ENCODE results near the gene SLC25A51. TPM values are rescaled to one million over a fixed set of nuclear protein-coding genes. Genes with fewer than 3 reads are reported as not detected.
"Not testable (repeated sequence)": the region's sequence is repeated elsewhere in the genome, so short reads cannot be mapped to it uniquely, and the experiment has no call there.

The SLC25A51 gene
- total RNA-seq, 3 donors from 2014 or later (not counting 1 experiment from before 2014, with no cell fraction given) = 22.2 to 35.4 (median 33.7) TPM

GRCh38 chr9:37897665-37898064, 6.3 kb downstream of the SLC25A51 start:
- Mint-ChIP-seq H3K4me1 (peaks cover 1 to 6% of the 10 kb centered on the region in 2 donors), H3K27me3 (ENCODE audit: low read depth in 2 of 2) (no peaks in the 10 kb centered on the region), H3K27ac (no peak overlapping the region), H3K36me3 (peaks cover 8% of the 10 kb centered on the region), H3K9me3 (no peaks in the 10 kb centered on the region), H3K4me3 (no peak overlapping the region)
- Histone ChIP-seq H3K9me3 (ENCODE audit: control insufficient read depth, insufficient read depth, low read length) (no peaks in the 10 kb centered on the region), H3K27ac (ENCODE audit: low read length) (no peak overlapping the region), H3K36me3 (ENCODE audit: control insufficient read depth, insufficient read depth, low read length) (peaks cover 38% of the 10 kb centered on the region), H3K27me3 (ENCODE audit: control insufficient read depth, insufficient read depth, low read length) (no peaks in the 10 kb centered on the region), H3K4me3 (ENCODE audit: low read length) (no peak overlapping the region), H3K4me1 (ENCODE audit: control insufficient read depth, insufficient read depth, low read length) (no peaks in the 10 kb centered on the region)
- no peak for TF ChIP-seq CTCF (IDR thresholded peaks at IDR 0.05)
- no peak for ATAC-seq
- intact Hi-C loops (cut with micrococcal nuclease) = no loop called here
- DNase-seq = no peak
- WGBS (ENCODE audit: insufficient coverage) = 70% methylated on average over 2 of the region's 2 CpGs

- no peak overlapping the region for H3K27ac ChIP-seq (ENCODE audit: low read length)
- Mint-ChIP-seq H3K4me3 (no peak overlapping the region), H3K9me3 (no peaks in the 10 kb centered on the region), H3K27ac (no peak overlapping the region), H3K4me1 (peaks cover 6 to 11% of the 10 kb centered on the region in 2 donors), H3K36me3 (peaks cover 14% of the 10 kb centered on the region), H3K27me3 (ENCODE audit: low read depth in 2 of 2) (no peaks in the 10 kb centered on the region)
- TF ChIP-seq CTCF (IDR thresholded peaks at IDR 0.05) = no peak
- 93% methylated on average over 7 of the region's 8 CpGs for WGBS (ENCODE audit: insufficient coverage)
- H3K36me3 ChIP-seq (ENCODE audit: control insufficient read depth, insufficient read depth, low read length) = peaks cover 27% of the 10 kb centered on the region
- no peak for ATAC-seq
- H3K27me3 ChIP-seq (ENCODE audit: control insufficient read depth, insufficient read depth, low read length) = no peaks in the 10 kb centered on the region
- H3K9me3 ChIP-seq (ENCODE audit: control insufficient read depth, insufficient read depth, low read length) = no peaks in the 10 kb centered on the region
- no peak for DNase-seq
- intact Hi-C loops (cut with micrococcal nuclease) = no loop called here
- H3K4me3 ChIP-seq (ENCODE audit: low read length) = no peak overlapping the region
- no peaks in the 10 kb centered on the region for H3K4me1 ChIP-seq (ENCODE audit: control insufficient read depth, insufficient read depth, low read length)
These were observed 11.9 kb downstream of the SLC25A51 start for GRCh38 chr9:37892063-37892462.

GRCh38 chr9:37891042-37891441, 12.9 kb downstream of the SLC25A51 start:
- H3K36me3 Mint-ChIP-seq = peaks cover 14% of the 10 kb centered on the region
- H3K36me3 ChIP-seq (ENCODE audit: control insufficient read depth, insufficient read depth, low read length) = peaks cover 22% of the 10 kb centered on the region
- intact Hi-C loops (cut with micrococcal nuclease); H3K27ac Mint-ChIP-seq; ATAC-seq; H3K4me1 ChIP-seq (ENCODE audit: control insufficient read depth, insufficient read depth, low read length); DNase-seq; H3K27ac ChIP-seq (ENCODE audit: low read length); H3K9me3 ChIP-seq (ENCODE audit: control insufficient read depth, insufficient read depth, low read length); H3K4me3 Mint-ChIP-seq; H3K27me3 Mint-ChIP-seq (ENCODE audit: low read depth in 2 of 2); H3K4me3 ChIP-seq (ENCODE audit: low read length); H3K9me3 Mint-ChIP-seq; H3K27me3 ChIP-seq (ENCODE audit: control insufficient read depth, insufficient read depth, low read length): not testable (repeated sequence)
- WGBS (ENCODE audit: insufficient coverage) = 99% methylated on average over 11 of the region's 17 CpGs
- H3K4me1 Mint-ChIP-seq = peaks cover 6 to 11% of the 10 kb centered on the region in 2 donors

- DNase-seq (no peak), ATAC-seq (no peak)
- Histone ChIP-seq H3K27ac (ENCODE audit: low read length) (no peak overlapping the region), H3K9me3 (ENCODE audit: control insufficient read depth, insufficient read depth, low read length) (no peaks in the 10 kb centered on the region), H3K4me1 (ENCODE audit: control insufficient read depth, insufficient read depth, low read length) (no peaks in the 10 kb centered on the region), H3K27me3 (ENCODE audit: control insufficient read depth, insufficient read depth, low read length) (no peaks in the 10 kb centered on the region), H3K36me3 (ENCODE audit: control insufficient read depth, insufficient read depth, low read length) (peaks cover 18% of the 10 kb centered on the region), H3K4me3 (ENCODE audit: low read length) (no peak overlapping the region)
- Mint-ChIP-seq H3K9me3 (no peaks in the 10 kb centered on the region), H3K4me3 (no peak overlapping the region), H3K4me1 (peaks cover 6 to 11% of the 10 kb centered on the region in 2 donors), H3K36me3 (peaks cover 14% of the 10 kb centered on the region), H3K27me3 (ENCODE audit: low read depth in 2 of 2) (no peaks in the 10 kb centered on the region), H3K27ac (peak overlapping the region in 1 of 2 donors; percentile 20)
- intact Hi-C loops (cut with micrococcal nuclease) = no loop called here
- no peak for TF ChIP-seq CTCF (IDR thresholded peaks at IDR 0.05)
These were observed 14.4 kb downstream of the SLC25A51 start for GRCh38 chr9:37889536-37889935.

- H3K9me3 ChIP-seq (ENCODE audit: control insufficient read depth, insufficient read depth, low read length); intact Hi-C loops (cut with micrococcal nuclease); H3K4me3 ChIP-seq (ENCODE audit: low read length); H3K27me3 ChIP-seq (ENCODE audit: control insufficient read depth, insufficient read depth, low read length); ATAC-seq; DNase-seq; H3K9me3 Mint-ChIP-seq; H3K36me3 ChIP-seq (ENCODE audit: control insufficient read depth, insufficient read depth, low read length); H3K27ac ChIP-seq (ENCODE audit: low read length); H3K27ac Mint-ChIP-seq; H3K27me3 Mint-ChIP-seq (ENCODE audit: low read depth in 2 of 2); H3K4me3 Mint-ChIP-seq; H3K36me3 Mint-ChIP-seq; H3K4me1 ChIP-seq (ENCODE audit: control insufficient read depth, insufficient read depth, low read length): not testable (repeated sequence)
- 100% methylated on average over 4 of the region's 11 CpGs for WGBS (ENCODE audit: insufficient coverage)
- H3K4me1 Mint-ChIP-seq = peaks cover 6 to 11% of the 10 kb centered on the region in 2 donors
These were observed 15.8 kb downstream of the SLC25A51 start for GRCh38 chr9:37887977-37888583.

Measured in natural killer cell (primary cell).